Upper lobe of left lung (tissue), 4 donors: ENCODE data around the gene HSD11B1L.

ENCODE experiments used
- EP300 ChIP-seq, 4 donors: sonication (generic); formaldehyde crosslinking; IDR thresholded peaks; one replicate each; pipeline ENCODE4 v1.5.1; 2017; ENCODE audit warnings: antibody characterized with exemption in 4 of 4, control low read depth in 2 of 4
- POLR2A ChIP-seq, 4 donors: fragments of 450-650 bp; IDR thresholded peaks; one replicate each; pipeline ENCODE4 v1.5.1; 2016 to 2017; ENCODE audit warnings: antibody characterized with exemption in 4 of 4, mild to moderate bottlenecking in 2 of 4
- POLR2AphosphoS5 ChIP-seq, 2 donors: sonication (generic); formaldehyde crosslinking; IDR thresholded peaks; one replicate each; pipeline ENCODE4 v1.5.1; 2017; ENCODE audit warnings: antibody characterized with exemption in 2 of 2
- TF ChIP-seq, protein P1 (sequence below), 6 experiments: fragments of 450-650 bp in 4 of 6; fragments of 200-600 bp in 2 of 6; sonication (generic) in 2 of 6; IDR thresholded peaks; one replicate each; pipeline ENCODE4 v1.5.1; 2016 to 2019; ENCODE audit warnings: antibody characterized with exemption in 6 of 6

- TF ChIP-seq, protein P1, sequence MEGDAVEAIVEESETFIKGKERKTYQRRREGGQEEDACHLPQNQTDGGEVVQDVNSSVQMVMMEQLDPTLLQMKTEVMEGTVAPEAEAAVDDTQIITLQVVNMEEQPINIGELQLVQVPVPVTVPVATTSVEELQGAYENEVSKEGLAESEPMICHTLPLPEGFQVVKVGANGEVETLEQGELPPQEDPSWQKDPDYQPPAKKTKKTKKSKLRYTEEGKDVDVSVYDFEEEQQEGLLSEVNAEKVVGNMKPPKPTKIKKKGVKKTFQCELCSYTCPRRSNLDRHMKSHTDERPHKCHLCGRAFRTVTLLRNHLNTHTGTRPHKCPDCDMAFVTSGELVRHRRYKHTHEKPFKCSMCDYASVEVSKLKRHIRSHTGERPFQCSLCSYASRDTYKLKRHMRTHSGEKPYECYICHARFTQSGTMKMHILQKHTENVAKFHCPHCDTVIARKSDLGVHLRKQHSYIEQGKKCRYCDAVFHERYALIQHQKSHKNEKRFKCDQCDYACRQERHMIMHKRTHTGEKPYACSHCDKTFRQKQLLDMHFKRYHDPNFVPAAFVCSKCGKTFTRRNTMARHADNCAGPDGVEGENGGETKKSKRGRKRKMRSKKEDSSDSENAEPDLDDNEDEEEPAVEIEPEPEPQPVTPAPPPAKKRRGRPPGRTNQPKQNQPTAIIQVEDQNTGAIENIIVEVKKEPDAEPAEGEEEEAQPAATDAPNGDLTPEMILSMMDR (IDR thresholded peaks at IDR 0.05): no peak
- TF ChIP-seq EP300 (IDR thresholded peaks at IDR 0.05) (no peak), POLR2A (IDR thresholded peaks at IDR 0.05) (no peak), POLR2AphosphoS5 (IDR thresholded peaks at IDR 0.05) (no peak)
These were observed 25.9 kb upstream of the HSD11B1L start for GRCh38 chr19:5654931-5655330.
